Activated T-cell treated with anti-CD3 and anti-CD28 coated beads, Interleukin-2, amount 50 U/mL, for 72 hours (primary cell): ENCODE results near the gene PKD1L1. TPM values are rescaled to one million over a fixed set of nuclear protein-coding genes. Genes with fewer than 3 reads are reported as not detected.
"Not testable (repeated sequence)": the region's sequence is repeated elsewhere in the genome, so short reads cannot be mapped to it uniquely, and the experiment has no call there.

Source experiments
- ATAC-seq, 2 donors: fragments of 150-1000 bp; cut with Tn5 transposase; replicated peaks in 1 of 2; 2 replicates each; pipeline ENCODE4 v1.10.0; 2021; ENCODE audit warnings: moderate library complexity in 2 of 2, mild to moderate bottlenecking in 1 of 2
- DNase-seq, 2 donors: peaks; one replicate each; pipeline ENCODE4 v3.0.0; 2021 to 2022; ENCODE audit warnings: mixed read lengths in 1 of 2
- H3K27ac Mint-ChIP-seq: one replicate; pipeline ENCODE4 v1.8.0; 2022; ENCODE audit warnings: mild to moderate bottlenecking, moderate library complexity, mixed read lengths
- H3K27me3 Mint-ChIP-seq: one replicate; pipeline ENCODE4 v1.8.0; 2022; ENCODE audit warnings: low read depth, mixed read lengths
- H3K36me3 Mint-ChIP-seq, 2 donors: one replicate each; pipeline ENCODE4 v1.8.0; 2022; ENCODE audit warnings: mixed read lengths in 2 of 2, mild to moderate bottlenecking in 1 of 2; ENCODE audit not compliant: insufficient read depth in 2 of 2
- H3K4me1 Mint-ChIP-seq: one replicate; pipeline ENCODE4 v1.8.0; 2022; ENCODE audit warnings: low read depth, mixed read lengths
- H3K4me3 Mint-ChIP-seq, 2 donors: one replicate each; pipeline ENCODE4 v1.8.0; 2022; ENCODE audit warnings: mild to moderate bottlenecking in 2 of 2, mixed read lengths in 2 of 2, moderate library complexity in 2 of 2
- H3K9me3 Mint-ChIP-seq, 2 donors: one replicate each; pipeline ENCODE4 v1.8.0; 2022; ENCODE audit warnings: mixed read lengths in 2 of 2
- total RNA-seq, 2 donors: library from RNA; stranded (reverse); gene quantifications; one replicate each; pipeline ENCODE4 v1.2.3, GENCODE V29; 2022

PKD1L1 gene
- total RNA-seq, 2 donors from 2014 or later = 0.10 to 0.35 TPM

DNA sequence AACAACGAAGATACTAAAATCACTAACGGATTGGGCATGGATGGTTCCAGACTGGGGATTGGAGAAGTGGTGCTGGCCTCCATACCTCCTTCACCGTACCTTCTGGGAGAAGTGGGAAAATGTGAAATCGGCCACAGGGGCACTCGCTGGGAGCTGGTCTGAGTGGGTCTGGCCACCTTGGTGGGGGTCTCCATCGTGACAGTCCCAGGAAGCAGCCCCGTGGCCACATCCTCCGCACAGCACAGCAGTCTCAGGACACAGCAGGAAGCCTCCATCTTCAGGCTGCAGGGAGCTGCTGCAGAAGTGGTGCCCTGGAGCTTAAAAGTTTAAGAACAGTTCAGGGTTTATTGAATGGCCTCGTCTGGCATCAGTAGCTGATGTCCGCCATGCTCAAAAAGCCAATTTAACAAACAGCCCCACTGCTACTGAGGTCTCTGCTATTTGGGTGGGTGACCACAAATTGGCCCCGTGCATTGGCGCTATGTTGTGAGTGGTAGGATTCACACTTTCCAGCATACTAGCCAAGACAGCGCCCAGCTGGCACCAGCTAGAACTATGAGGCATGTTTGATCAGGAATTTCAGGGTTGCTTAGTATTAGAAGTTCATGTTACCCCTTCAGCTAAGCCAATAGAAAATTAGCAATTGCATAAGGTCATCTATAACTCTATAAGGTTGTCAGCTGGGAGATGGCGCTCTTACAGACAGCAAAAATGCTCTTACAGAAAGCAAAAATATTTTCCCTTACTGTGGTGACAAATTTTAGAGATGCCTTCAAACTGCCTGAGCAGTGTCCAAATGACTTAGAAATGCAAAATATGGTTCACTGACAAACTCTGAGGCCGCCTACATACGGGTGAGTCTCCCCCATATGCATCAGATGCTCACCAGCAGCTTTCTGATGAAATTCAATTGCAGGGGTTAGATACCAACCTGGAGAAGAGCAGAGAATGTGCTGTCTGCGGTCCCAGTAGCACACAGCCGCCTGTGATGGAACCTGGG, 17.0 kb downstream of the PKD1L1 start:
- DNase-seq (no peak), ATAC-seq (no peak)
- H3K27me3 Mint-ChIP-seq = no peaks in the 10 kb centered on the region
- H3K27ac Mint-ChIP-seq = no peak overlapping the region
- no peaks in the 10 kb centered on the region for H3K9me3 Mint-ChIP-seq
- no peaks in the 10 kb centered on the region for H3K4me1 Mint-ChIP-seq
- H3K4me3 Mint-ChIP-seq = no peak overlapping the region
- no peaks in the 10 kb centered on the region for H3K36me3 Mint-ChIP-seq

- DNase-seq (no peak), ATAC-seq (no peak)
Measured at GRCh38 chr7:47924266-47924665, 24.0 kb downstream of the PKD1L1 start.

GRCh38 chr7:47923081-47923875, 25.0 kb downstream of the PKD1L1 start:
- H3K9me3 Mint-ChIP-seq = not testable (repeated sequence)

More at GRCh38 chr7:47924266-47924665, 24.0 kb downstream of the PKD1L1 start:
- no peak overlapping the region for H3K4me3 Mint-ChIP-seq
- H3K27ac Mint-ChIP-seq = no peak overlapping the region
- no peaks in the 10 kb centered on the region for H3K36me3 Mint-ChIP-seq
- peaks cover 0 to 2% of the 10 kb centered on the region in 2 donors for H3K9me3 Mint-ChIP-seq
- H3K4me1 Mint-ChIP-seq = no peaks in the 10 kb centered on the region
- no peaks in the 10 kb centered on the region for H3K27me3 Mint-ChIP-seq

DNA sequence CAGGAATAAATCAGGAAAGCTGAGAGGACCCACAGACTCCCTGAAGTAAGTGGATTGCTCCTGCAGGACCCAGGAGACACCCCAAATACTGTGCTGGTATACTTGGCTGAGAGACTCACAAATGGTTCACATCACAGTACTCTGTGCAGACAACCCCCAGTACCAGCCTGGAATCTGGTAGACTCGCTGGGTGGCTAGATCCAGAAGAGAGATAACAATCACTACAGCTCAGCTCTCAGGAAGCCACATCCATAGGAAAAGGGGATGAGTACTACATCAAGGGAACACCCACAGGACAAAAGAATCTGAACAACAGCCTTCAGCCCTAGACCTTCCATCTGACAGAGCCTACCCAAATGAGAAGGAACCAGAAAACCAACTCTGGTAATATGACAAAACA, 31.8 kb downstream of the PKD1L1 start:
- not testable (repeated sequence) for ATAC-seq, H3K4me3 Mint-ChIP-seq, H3K36me3 Mint-ChIP-seq, DNase-seq, H3K27me3 Mint-ChIP-seq, H3K9me3 Mint-ChIP-seq, H3K27ac Mint-ChIP-seq, H3K4me1 Mint-ChIP-seq

More at GRCh38 chr7:47923081-47923875, 25.0 kb downstream of the PKD1L1 start:
- H3K4me1 Mint-ChIP-seq, H3K4me3 Mint-ChIP-seq, H3K27me3 Mint-ChIP-seq, ATAC-seq, H3K27ac Mint-ChIP-seq, DNase-seq, H3K36me3 Mint-ChIP-seq: not testable (repeated sequence)

GRCh38 chr7:47915616-47915976, 32.7 kb downstream of the PKD1L1 start:
- Mint-ChIP-seq H3K27ac (no peak overlapping the region), H3K27me3 (peaks cover 8% of the 10 kb centered on the region), H3K36me3 (no peaks in the 10 kb centered on the region), H3K4me1 (no peaks in the 10 kb centered on the region), H3K9me3 (no peaks in the 10 kb centered on the region), H3K4me3 (no peak overlapping the region)
- DNase-seq (no peak), ATAC-seq (no peak)

GRCh38 chr7:47914717-47915615, 33.3 kb downstream of the PKD1L1 start:
- H3K27me3 Mint-ChIP-seq = peaks cover 8% of the 10 kb centered on the region
- H3K4me1 Mint-ChIP-seq = no peaks in the 10 kb centered on the region
- ATAC-seq = no peak
- no peak overlapping the region for H3K27ac Mint-ChIP-seq
- H3K9me3 Mint-ChIP-seq = no peaks in the 10 kb centered on the region
- no peaks in the 10 kb centered on the region for H3K36me3 Mint-ChIP-seq
- no peak overlapping the region for H3K4me3 Mint-ChIP-seq
- DNase-seq = no peak

GRCh38 chr7:47912332-47912731, 35.9 kb downstream of the PKD1L1 start:
- H3K27ac Mint-ChIP-seq = no peak overlapping the region
- H3K4me1 Mint-ChIP-seq = no peaks in the 10 kb centered on the region
- H3K27me3 Mint-ChIP-seq = peaks cover 8% of the 10 kb centered on the region
- no peak for DNase-seq
- ATAC-seq = no peak
- no peak overlapping the region for H3K4me3 Mint-ChIP-seq
- no peaks in the 10 kb centered on the region for H3K36me3 Mint-ChIP-seq
- H3K9me3 Mint-ChIP-seq = no peaks in the 10 kb centered on the region

DNA sequence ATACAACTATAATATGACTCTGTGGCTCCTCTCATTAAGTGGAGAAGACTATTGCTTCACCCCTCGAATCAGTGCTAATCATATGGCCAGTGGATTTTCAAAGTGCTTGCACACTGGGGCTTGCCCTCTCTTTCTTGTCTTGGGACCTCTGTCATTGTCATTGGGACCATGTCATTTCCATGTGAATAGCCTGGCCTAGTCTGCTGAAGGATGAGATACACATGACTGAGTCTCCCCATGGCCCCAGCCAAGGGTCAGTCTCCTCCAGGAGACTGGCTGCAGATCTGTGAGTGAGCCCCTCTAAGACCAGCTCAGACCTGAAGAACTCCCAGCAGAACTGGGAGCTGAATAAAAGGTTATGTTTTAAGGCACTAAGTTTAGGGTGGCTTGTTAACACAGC, 39.5 kb downstream of the PKD1L1 start:
- no peak overlapping the region for H3K27ac Mint-ChIP-seq
- no peak for ATAC-seq
- no peak overlapping the region for H3K4me3 Mint-ChIP-seq
- no peak for DNase-seq
- no peaks in the 10 kb centered on the region for H3K36me3 Mint-ChIP-seq
- H3K27me3 Mint-ChIP-seq = peaks cover 8% of the 10 kb centered on the region
- no peaks in the 10 kb centered on the region for H3K4me1 Mint-ChIP-seq
- H3K9me3 Mint-ChIP-seq = no peaks in the 10 kb centered on the region

DNA sequence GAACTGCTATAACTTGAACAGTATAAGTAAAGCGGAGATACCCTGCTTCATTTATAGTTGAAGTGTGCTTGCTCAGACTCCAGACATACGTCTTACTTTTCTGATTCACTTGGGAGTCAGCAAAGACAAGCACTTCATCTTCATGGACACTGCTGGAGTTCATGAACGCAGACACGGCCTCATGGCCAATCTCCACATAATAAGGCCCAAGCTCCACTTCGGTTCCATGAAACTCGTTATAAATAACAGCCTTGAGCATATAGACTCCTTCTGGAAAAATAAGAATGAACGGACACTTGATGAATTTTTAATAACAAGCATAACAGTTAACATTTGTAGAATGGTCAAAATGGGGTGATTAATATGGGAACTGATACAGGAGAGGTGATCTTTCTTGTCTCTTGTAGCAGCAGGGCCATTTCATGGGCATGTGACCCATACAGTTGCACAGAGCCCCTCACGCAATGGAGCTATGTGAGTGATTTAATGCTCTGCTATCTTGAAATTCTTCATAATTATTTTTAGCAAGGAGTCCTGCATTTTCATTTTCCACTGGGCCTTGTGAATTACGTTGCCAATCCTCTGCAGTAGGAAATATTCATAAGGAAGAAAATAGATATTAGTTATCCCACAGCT, 40.2 kb downstream of the PKD1L1 start:
- no peak overlapping the region for H3K27ac Mint-ChIP-seq
- H3K4me1 Mint-ChIP-seq = no peaks in the 10 kb centered on the region
- no peaks in the 10 kb centered on the region for H3K36me3 Mint-ChIP-seq
- H3K9me3 Mint-ChIP-seq = no peaks in the 10 kb centered on the region
- no peak for DNase-seq
- H3K4me3 Mint-ChIP-seq = no peak overlapping the region
- ATAC-seq = no peak
- H3K27me3 Mint-ChIP-seq = peaks cover 8% of the 10 kb centered on the region

DNA sequence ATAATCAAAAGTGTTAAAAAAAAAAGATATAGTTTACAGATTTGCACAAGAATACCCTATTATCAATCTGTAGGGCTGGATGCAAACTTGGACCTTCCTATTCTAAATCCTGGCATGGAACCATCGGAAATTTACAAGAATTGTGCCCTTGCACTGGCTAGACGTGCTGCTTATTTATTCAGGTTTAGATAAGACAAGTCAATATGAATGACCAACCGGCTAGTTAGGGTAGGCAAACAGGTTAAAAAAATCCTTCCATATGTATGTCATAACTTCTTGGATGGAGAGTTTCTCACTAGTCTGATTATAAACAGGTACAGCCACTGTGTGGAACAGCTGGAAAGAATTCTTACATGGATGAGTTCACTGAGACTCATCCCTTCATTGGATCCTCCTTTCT, 41.4 kb downstream of the PKD1L1 start:
- DNase-seq = no peak
- no peak overlapping the region for H3K27ac Mint-ChIP-seq
- no peaks in the 10 kb centered on the region for H3K4me1 Mint-ChIP-seq
- H3K4me3 Mint-ChIP-seq = no peak overlapping the region
- no peaks in the 10 kb centered on the region for H3K9me3 Mint-ChIP-seq
- H3K27me3 Mint-ChIP-seq = peaks cover 5% of the 10 kb centered on the region
- H3K36me3 Mint-ChIP-seq = no peaks in the 10 kb centered on the region
- no peak for ATAC-seq

DNA sequence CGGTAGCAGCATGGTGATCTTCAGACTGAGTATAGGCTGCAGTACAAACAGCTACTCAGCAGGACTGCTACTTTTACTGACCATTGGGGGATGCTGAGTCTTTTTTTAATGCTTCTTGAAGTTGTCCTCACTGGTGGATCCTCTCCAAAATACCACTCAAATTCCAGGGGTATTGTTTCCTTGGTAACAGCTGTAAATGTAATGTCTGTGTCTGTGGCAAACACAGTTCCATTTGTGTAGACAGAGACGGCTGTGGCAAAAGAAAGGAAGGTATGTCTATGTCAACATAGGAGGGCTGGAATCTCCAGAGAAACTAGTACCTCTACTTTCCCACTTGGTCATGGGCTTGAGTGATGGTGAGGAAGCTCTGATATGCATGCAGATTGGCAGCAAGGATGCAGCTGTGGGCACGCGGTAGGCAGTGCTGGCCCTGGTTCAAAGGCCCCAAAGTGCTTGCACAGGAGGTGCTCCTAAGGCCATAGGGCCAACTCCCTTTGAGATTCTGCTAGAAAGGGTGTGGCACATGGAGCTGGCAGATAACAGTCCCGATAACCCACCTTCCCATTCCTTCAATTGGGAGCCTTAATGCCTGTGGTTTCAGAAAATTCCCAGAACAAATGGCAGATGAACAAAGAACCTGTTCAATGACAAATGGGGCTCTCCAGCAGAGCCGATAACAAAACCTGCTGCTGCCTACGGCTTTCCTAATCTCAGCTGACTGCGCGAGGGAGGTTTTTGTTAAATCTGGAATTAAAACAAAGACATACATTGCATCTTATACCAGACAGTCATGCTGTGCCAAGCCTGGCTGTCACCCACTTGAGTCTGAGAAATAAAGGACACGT, 43.0 kb downstream of the PKD1L1 start:
- H3K4me1 Mint-ChIP-seq = no peaks in the 10 kb centered on the region
- DNase-seq (no peak), ATAC-seq (no peak)
- H3K4me3 Mint-ChIP-seq = no peak overlapping the region
- H3K9me3 Mint-ChIP-seq = no peaks in the 10 kb centered on the region
- no peak overlapping the region for H3K27ac Mint-ChIP-seq
- no peaks in the 10 kb centered on the region for H3K36me3 Mint-ChIP-seq
- H3K27me3 Mint-ChIP-seq = no peaks in the 10 kb centered on the region

GRCh38 chr7:47902013-47902412, 46.3 kb downstream of the PKD1L1 start:
- Mint-ChIP-seq H3K9me3 (no peaks in the 10 kb centered on the region), H3K27me3 (peaks cover 7% of the 10 kb centered on the region), H3K27ac (no peak overlapping the region), H3K4me1 (no peaks in the 10 kb centered on the region), H3K36me3 (no peaks in the 10 kb centered on the region), H3K4me3 (no peak overlapping the region)
- ATAC-seq (no peak), DNase-seq (no peak)
